Anterior cingulate cortex (tissue), 58 donors: ENCODE measurements around the gene IL22RA1.
A peak's percentile ranks its signal among the peaks of the same experiment; 100 is the strongest.

Source experiments
- DNase-seq, 58 donors: peaks; one replicate each; lab custom pipeline; 2025; lab: John Stamatoyannopoulos, UW

IL22RA1 gene, protein sequence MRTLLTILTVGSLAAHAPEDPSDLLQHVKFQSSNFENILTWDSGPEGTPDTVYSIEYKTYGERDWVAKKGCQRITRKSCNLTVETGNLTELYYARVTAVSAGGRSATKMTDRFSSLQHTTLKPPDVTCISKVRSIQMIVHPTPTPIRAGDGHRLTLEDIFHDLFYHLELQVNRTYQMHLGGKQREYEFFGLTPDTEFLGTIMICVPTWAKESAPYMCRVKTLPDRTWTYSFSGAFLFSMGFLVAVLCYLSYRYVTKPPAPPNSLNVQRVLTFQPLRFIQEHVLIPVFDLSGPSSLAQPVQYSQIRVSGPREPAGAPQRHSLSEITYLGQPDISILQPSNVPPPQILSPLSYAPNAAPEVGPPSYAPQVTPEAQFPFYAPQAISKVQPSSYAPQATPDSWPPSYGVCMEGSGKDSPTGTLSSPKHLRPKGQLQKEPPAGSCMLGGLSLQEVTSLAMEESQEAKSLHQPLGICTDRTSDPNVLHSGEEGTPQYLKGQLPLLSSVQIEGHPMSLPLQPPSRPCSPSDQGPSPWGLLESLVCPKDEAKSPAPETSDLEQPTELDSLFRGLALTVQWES

DNA sequence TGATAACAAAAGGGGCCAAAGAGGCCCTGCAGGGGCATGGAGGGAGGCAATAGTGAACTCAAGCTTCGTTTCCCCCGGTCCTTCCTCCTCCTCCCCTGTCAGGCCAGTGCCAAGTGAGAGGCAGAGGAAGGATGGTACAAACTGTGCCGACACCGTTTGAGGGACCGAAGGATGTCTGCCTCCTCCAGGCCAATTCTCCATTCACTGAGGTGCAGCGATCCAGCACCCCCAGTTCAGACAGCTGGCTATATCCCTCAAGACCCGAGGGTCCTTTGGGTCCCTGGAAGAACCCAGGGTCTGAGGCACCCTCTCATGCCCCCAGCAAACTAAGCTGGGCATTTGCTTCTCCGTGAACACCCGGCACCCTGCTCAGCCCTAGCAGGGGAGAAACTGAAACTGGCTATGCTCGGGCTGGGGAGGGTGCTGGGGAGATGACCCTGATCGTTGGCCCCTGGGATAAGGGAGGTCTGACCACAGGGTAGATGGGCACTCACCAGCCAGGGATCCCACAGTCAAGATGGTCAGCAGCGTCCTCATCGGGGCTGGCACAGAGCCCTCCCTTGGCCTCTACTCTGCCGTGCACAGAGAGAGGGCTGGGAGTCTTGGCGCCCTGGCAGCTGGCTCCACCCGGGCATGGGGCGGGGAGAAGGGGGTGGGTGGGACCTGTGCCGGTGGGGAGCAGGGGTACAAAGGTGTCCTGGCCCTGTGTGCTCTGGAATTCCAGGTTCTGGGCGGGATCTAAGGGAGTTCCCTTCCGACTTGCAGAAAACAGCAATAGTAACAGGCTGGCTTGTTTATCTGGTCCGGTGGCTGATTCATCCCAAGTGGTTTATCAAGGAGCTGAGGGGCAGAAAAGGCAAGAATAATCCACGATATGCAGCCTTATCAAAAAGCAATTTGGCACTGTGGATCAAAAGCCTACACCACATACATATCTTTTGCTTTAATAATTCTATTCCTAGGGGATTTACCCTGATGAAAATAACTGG is at the start of gene IL22RA1:
Gene IL22RA1, minus strand, starts transcription at position 595 of the 989 bp plus-strand sequence. Its CDS starts 58 bp downstream, at position 537.
- no peak for DNase-seq

- DNase-seq: no peak
Observed at GRCh38 chr1:24191860-24192259, 48.9 kb upstream of the IL22RA1 start.

GRCh38 chr1:24190983-24191461 is 48.1 kb upstream of the IL22RA1 start:
- DNase-seq: no peak

GRCh38 chr1:24189528-24189927 is 46.6 kb upstream of the IL22RA1 start:
- DNase-seq: peak in 2 of 58 donors; percentile 18 to 26

- peak in 35 of 58 donors; percentile 5 to 64 (median 24) for DNase-seq
Observed at GRCh38 chr1:24186993-24187790, 44.3 kb upstream of the IL22RA1 start, which contains the start of gene IFNLR1. TSS of gene IFNLR1 (minus strand) at chr1:24187289. CDS start at chr1:24187248, 41 bp downstream.

DNA sequence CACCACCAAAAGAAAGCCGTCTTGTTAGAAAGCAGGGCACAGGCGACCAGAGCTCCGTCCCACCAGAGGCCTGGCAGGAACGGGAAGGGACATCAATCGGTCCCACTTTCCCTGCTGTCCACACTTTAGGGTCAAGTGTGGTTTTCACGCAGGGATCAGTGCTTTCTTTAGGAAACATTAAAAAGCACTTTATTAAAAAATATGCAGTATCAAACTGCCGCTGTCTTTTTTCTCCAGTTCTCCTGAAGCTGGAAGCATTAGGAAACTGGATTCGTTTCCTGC is 43.7 kb upstream of the IL22RA1 start:
- DNase-seq: no peak

GRCh38 chr1:24186031-24186710 is 43.2 kb upstream of the IL22RA1 start:
- no peak for DNase-seq

- DNase-seq: no peak
Observed at GRCh38 chr1:24185076-24185475, 42.1 kb upstream of the IL22RA1 start.

DNA sequence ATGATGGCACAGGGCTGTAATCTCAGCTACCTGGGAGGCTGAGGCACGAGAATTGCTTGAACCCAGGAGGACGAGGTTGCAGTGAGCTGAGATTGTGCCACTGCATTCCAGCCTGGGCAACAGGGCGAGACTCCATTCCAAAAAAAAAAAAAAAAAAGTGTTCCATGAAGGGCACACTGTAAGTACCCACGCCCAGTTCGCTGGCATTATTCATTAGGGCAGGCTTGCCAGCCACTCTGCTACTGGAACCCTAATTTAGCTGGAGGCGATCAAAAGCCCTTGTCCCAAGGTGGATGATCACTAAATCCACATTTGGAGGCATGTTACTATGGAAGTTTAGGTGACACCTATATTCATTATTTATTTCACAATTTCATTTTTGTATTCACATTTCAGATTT is 39.1 kb upstream of the IL22RA1 start:
- DNase-seq: no peak

DNA sequence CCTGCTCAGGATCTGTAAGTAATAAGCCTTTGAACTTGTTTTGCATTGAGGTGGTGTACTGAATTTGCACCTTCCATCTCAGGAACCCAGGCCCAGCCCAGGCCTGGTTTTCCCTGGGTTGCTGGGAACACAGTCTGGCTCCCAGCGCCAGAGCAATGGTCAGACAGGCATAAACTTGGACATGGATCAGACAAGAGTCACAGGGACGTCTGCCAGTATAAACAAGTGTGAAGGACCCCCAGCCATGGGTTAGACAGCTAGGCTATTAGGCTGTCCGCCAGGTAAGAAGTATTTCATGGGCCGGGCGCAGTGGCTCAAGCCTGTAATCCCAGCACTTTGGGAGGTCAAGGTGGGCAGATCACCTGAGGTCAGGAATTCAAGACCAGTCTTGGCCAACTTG is 38.7 kb upstream of the IL22RA1 start:
- DNase-seq: no peak

GRCh38 chr1:24180676-24181075 is 37.7 kb upstream of the IL22RA1 start:
- no peak for DNase-seq

GRCh38 chr1:24179251-24179840 is 36.4 kb upstream of the IL22RA1 start:
- no peak for DNase-seq

GRCh38 chr1:24178407-24178806 is 35.5 kb upstream of the IL22RA1 start:
- DNase-seq: no peak

DNA sequence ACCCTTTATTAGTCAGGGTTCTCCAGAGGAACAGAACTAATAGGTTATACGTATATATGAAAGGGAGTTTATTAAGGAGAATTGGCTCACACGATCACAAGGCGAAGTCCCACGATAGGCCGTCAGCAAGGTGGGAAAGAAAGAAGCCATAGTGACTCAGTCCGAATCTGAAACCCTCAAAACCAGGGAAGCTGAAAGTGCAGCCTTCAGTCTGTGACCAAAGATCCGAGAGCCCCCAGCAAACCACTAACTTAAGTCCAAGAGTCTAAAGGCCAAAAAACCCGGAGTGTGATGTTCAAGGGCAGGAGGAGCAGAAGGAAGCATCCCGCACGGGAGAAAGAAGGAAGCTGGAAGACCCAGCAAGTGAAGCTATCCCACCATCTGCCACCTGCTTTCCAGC is 34.2 kb upstream of the IL22RA1 start:
- no peak for DNase-seq

GRCh38 chr1:24175033-24175755 is 32.3 kb upstream of the IL22RA1 start:
- DNase-seq: no peak

GRCh38 chr1:24173638-24174575 is 31.0 kb upstream of the IL22RA1 start:
- DNase-seq: no peak

GRCh38 chr1:24172598-24172997 is 29.7 kb upstream of the IL22RA1 start:
- DNase-seq: no peak
